Lung (tissue), 12 donors: ENCODE data around the gene CTDSPL. TPM values are rescaled to one million over a fixed set of nuclear protein-coding genes. Genes with fewer than 3 reads are reported as not detected.

Experiments used
- ATAC-seq: fragments of 200-7000 bp; cut with Tn5 transposase; one replicate; pipeline ENCODE4 v1.9.1; 2020; ENCODE audit warnings: moderate number of reproducible peaks; ENCODE audit not compliant: insufficient read depth, low FRiP score
- DNase-seq, 3 donors: peaks; one replicate each; pipeline ENCODE4 v3.0.0-alpha.2; 2013 to 2017
- H3K27ac ChIP-seq, 2 donors: one replicate each; pipeline ENCODE4 v1.5.1; 2013; ENCODE audit warnings: mild to moderate bottlenecking in 2 of 2, moderate library complexity in 2 of 2, control low read depth in 1 of 2, inconsistent platforms in 1 of 2, low read depth in 1 of 2, low read length in 1 of 2
- H3K27me3 ChIP-seq, 3 donors: one replicate each; pipeline ENCODE4 v1.5.1; 2013; ENCODE audit warnings: low read length in 2 of 3; ENCODE audit not compliant: control insufficient read depth in 3 of 3, insufficient read depth in 3 of 3
- H3K36me3 ChIP-seq, 4 donors: one replicate each; pipeline ENCODE4 v1.5.1; 2013; ENCODE audit warnings: low read length in 4 of 4, mild to moderate bottlenecking in 1 of 4, moderate library complexity in 1 of 4; ENCODE audit not compliant: control insufficient read depth in 4 of 4, insufficient read depth in 4 of 4
- H3K4me1 ChIP-seq, 5 donors: one replicate each; pipeline ENCODE4 v1.5.1; 2013; ENCODE audit warnings: low read length in 5 of 5, mild to moderate bottlenecking in 2 of 5, moderate library complexity in 1 of 5; ENCODE audit not compliant: control insufficient read depth in 5 of 5, insufficient read depth in 5 of 5
- H3K4me3 ChIP-seq: one replicate; pipeline ENCODE4 v1.5.1; 2013; ENCODE audit warnings: mild to moderate bottlenecking, control low read depth, moderate library complexity
- H3K9ac ChIP-seq, 2 donors: one replicate each; pipeline ENCODE4 v1.5.1; 2013; ENCODE audit warnings: low read length in 2 of 2, control low read depth in 1 of 2; ENCODE audit not compliant: insufficient read depth in 1 of 2
- H3K9me3 ChIP-seq, 4 donors: one replicate each; pipeline ENCODE4 v1.5.1; 2013; ENCODE audit warnings: low read length in 3 of 4, mild to moderate bottlenecking in 1 of 4, moderate library complexity in 1 of 4; ENCODE audit not compliant: control insufficient read depth in 4 of 4, insufficient read depth in 3 of 4
- WGBS, 2 donors: extraction: QIAGEN DNeasy Blood & Tissue Kit; methylation state at CpG; one replicate each; pipeline ENCODE4 v1.1.7; 2013; 5-methylcytosine and 5-hydroxymethylcytosine counted together
- polyA plus RNA-seq, 2 donors: library from polyadenylated mRNA; stranded (reverse); fragments of 200-250 nt; gene quantifications; one replicate each; pipeline ENCODE4 v1.2.1, GENCODE V29; 2013
- total RNA-seq, 2 donors: library from RNA; depleted of rRNA in 1 of 2; stranded (reverse); fragments of >200 nt in 1 of 2; gene quantifications; one replicate each; pipeline ENCODE4 v1.2.1, GENCODE V29; 2014 to 2021
- TF ChIP-seq, protein P1 (sequence below): IDR thresholded peaks from 2 replicates; pipeline ENCODE4 v1.5.1; 2012; ENCODE audit warnings: mild to moderate bottlenecking; ENCODE audit errors: control extremely low read depth, extremely low read depth
- donor health status: control.
- donor health status: control.
- donor health status: Bipolar disorder and iron deficiency.
- donor health status: healthy.
- donor health status: DM: yes; HTN: yes; CAD: no.

CTDSPL gene
- total and polyA plus RNA-seq, 4 donors = 12.5 to 79.1 (median 33.5) TPM

- peak overlapping the region in 1 of 2 donors; percentile 0 for H3K27ac ChIP-seq
- H3K36me3 ChIP-seq = peaks cover 0 to 34% (median 18%) of the 10 kb centered on the region in 4 donors
- no peaks in the 10 kb centered on the region for H3K27me3 ChIP-seq
- 92 to 95% methylated on average over 10 of the region's 10 CpGs for WGBS, 2 donors
- H3K9me3 ChIP-seq = no peaks in the 10 kb centered on the region
- peaks cover 0 to 27% (median 14%) of the 10 kb centered on the region in 5 donors for H3K4me1 ChIP-seq
- no peak for ATAC-seq
- TF ChIP-seq, protein P1, sequence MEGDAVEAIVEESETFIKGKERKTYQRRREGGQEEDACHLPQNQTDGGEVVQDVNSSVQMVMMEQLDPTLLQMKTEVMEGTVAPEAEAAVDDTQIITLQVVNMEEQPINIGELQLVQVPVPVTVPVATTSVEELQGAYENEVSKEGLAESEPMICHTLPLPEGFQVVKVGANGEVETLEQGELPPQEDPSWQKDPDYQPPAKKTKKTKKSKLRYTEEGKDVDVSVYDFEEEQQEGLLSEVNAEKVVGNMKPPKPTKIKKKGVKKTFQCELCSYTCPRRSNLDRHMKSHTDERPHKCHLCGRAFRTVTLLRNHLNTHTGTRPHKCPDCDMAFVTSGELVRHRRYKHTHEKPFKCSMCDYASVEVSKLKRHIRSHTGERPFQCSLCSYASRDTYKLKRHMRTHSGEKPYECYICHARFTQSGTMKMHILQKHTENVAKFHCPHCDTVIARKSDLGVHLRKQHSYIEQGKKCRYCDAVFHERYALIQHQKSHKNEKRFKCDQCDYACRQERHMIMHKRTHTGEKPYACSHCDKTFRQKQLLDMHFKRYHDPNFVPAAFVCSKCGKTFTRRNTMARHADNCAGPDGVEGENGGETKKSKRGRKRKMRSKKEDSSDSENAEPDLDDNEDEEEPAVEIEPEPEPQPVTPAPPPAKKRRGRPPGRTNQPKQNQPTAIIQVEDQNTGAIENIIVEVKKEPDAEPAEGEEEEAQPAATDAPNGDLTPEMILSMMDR = no peak
- H3K9ac ChIP-seq = no peak overlapping the region
- DNase-seq = peak in 1 of 3 donors; percentile 5
- no peak overlapping the region for H3K4me3 ChIP-seq
These were observed 135.7 kb downstream of the CTDSPL start for GRCh38 chr3:37997342-37997741.

DNA sequence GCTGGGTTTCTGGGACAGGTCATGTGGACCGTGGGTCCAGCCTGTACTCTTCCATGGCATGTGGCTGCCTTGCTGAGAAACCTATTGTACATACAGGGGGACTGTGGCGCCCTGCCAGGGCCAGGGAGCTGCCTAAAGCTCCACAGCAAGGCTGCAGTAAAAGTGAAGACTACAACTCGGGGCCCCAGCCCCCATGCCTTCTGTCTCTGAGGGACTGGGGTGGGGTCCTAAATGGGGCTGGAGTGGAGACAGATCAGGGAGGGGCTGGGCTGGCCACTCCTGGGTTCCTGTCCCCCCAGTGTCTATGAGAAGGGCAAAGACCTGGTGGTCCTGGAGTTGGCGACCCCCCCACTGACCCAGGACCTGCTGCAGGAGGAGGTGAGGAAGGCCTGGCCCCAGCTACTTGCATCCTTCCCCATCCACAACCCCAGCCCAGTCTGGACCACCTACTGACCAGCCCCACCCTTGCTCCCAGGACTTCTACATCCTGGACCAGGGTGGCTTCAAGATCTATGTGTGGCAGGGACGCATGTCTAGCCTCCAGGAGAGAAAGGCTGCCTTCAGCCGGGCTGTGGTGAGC is 136.2 kb downstream of the CTDSPL start:
- WGBS, 2 donors = 77 to 80% methylated on average over 6 of the region's 6 CpGs
- TF ChIP-seq, protein P1 = no peak
- DNase-seq (peak in 1 of 3 donors; percentile 11), ATAC-seq (no peak)
- H3K9me3 ChIP-seq = no peaks in the 10 kb centered on the region
- no peak overlapping the region for H3K4me3 ChIP-seq
- peak overlapping the region in 1 of 2 donors; percentile 98 for H3K27ac ChIP-seq
- H3K4me1 ChIP-seq = peaks cover 0 to 27% (median 14%) of the 10 kb centered on the region in 5 donors
- H3K9ac ChIP-seq = no peak overlapping the region
- H3K27me3 ChIP-seq = no peaks in the 10 kb centered on the region
- H3K36me3 ChIP-seq = peaks cover 0 to 35% (median 21%) of the 10 kb centered on the region in 4 donors

DNA sequence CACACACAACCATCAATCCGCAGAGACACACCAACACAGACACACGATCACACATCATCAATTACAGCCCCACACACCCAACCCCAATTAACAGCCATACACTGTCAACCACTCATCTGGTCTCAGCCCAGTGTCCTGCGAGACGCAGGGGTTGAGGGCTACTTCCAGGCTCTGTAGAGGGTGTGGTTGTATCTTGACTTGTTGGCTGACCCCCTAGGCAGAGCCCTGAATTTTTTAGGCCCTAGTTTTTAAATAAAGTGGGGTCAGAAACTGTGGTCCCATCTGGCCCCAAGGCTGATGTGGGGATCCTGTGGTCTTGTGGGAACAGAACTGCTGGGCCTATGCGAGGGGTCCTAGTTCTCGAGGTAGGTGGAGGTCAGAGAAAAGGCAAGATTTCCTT is 138.2 kb downstream of the CTDSPL start:
- 84 to 92% methylated on average over 6 of the region's 6 CpGs for WGBS, 2 donors
- H3K4me1 ChIP-seq = peaks cover 0 to 23% (median 13%) of the 10 kb centered on the region in 5 donors
- no peak overlapping the region for H3K27ac ChIP-seq
- peaks cover 0 to 43% (median 24%) of the 10 kb centered on the region in 4 donors for H3K36me3 ChIP-seq
- TF ChIP-seq, protein P1 = no peak
- DNase-seq = peak in 1 of 3 donors; percentile 8
- no peaks in the 10 kb centered on the region for H3K27me3 ChIP-seq
- H3K9me3 ChIP-seq = no peaks in the 10 kb centered on the region
- ATAC-seq = no peak
- H3K4me3 ChIP-seq = no peak overlapping the region
- no peak overlapping the region for H3K9ac ChIP-seq
